NCI-H2171 treated with DMSO at 0.1 percent for 48 hours (cell line): ENCODE measurements around the gene FAM210A.

Experiments
- DNase-seq: peaks from one replicate; lab custom pipeline; 2025; lab: John Stamatoyannopoulos, UW

The FAM210A gene

DNA sequence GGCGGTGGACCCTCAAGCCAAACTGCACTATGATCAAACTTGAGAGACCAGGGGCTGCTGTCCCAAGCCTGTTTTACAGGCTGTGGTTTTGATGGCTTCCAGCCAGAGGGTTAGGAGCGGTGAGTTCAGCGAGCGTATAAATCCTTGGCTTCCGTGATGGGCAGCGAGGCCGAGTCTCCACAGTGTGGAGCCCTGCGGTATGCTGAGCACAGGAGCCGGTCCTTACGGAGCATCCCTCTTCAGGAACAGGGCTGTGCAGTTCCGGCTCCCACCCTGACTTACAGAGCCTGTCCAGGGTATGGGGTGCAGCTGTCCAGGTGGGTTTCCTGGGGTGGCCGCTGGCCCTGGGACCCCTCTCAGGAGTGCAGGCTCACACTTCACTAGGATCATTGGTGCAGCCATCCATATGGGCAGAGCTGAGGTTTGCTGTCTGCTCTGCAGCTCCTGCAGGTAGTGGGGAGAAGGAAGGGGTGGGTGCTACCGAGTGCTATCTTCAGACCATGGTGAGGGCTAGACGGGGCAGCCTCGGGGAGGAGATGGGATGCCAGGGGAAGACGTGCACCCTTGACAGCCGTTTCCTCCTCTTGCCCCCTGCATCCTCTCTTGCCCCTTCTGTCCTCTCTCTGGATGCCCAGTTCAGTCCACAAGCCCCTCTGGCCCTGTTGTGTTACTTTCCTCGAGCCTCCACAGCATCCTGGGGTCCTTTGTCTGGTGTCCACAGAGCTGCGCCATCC, 104.3 kb downstream of the FAM210A start:
- DNase-seq, result no peak

- no peak for DNase-seq
Measured at GRCh38 chr18:13621446-13621849, 104.9 kb downstream of the FAM210A start.

GRCh38 chr18:13620818-13621445, 105.4 kb downstream of the FAM210A start:
- DNase-seq, result no peak

DNA sequence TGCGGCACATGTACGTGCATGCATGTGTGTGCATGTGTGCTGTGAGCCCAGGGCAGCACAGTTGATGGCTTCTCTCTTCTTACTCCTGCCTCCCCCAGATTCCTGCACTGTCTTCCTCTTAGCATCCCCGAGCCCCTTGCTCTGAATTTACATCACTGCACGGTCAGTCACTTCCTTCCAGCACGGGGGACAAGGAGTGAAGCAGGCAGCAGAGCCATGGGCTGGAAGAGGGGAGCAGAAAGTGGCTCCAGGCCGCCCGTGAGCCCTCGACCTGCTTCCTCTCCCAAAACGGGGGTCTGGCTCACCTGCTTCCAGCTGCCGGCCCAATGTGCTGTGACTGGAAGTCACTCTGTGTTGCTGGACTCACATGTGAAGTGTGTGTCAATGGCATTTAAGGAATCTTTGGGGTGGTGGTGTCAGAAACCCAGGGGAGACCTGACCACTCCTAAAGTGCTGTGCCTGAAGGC, 106.1 kb downstream of the FAM210A start:
- no peak for DNase-seq

- no peak for DNase-seq
Measured at GRCh38 chr18:13619505-13620205, 106.7 kb downstream of the FAM210A start.

DNA sequence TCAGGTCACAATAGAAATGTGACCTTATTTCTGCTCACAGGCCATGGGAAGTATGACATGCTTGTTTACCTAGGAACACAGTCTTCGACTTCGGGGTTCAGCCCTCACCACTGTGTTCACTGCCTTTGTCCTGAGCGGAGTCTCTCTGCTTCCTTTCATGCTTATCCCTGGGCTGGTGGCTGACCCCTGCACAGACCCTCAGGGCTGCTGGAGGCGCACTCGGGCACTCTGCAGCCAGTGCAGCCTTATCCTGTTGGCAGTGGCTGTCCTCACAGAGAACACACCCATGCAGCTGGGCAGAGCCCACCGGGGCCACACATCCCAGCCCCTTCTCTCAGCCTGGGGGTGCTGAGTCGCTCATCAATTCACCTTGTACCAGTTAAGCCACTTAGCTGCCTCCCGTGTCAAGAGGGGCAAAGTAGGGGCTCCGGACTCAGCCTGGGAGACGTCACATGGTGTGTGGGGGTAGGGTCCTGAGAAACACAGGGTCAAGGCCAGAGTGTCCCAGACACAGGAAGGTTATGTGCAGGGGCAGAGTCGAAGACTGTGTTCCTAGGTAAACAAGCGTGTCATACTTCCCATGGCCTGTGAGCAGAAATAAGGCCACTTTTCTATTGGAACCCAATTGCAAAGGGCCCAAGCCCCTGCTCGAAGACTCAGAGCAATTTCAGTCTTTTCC, 107.5 kb downstream of the FAM210A start:
- no peak for DNase-seq

DNA sequence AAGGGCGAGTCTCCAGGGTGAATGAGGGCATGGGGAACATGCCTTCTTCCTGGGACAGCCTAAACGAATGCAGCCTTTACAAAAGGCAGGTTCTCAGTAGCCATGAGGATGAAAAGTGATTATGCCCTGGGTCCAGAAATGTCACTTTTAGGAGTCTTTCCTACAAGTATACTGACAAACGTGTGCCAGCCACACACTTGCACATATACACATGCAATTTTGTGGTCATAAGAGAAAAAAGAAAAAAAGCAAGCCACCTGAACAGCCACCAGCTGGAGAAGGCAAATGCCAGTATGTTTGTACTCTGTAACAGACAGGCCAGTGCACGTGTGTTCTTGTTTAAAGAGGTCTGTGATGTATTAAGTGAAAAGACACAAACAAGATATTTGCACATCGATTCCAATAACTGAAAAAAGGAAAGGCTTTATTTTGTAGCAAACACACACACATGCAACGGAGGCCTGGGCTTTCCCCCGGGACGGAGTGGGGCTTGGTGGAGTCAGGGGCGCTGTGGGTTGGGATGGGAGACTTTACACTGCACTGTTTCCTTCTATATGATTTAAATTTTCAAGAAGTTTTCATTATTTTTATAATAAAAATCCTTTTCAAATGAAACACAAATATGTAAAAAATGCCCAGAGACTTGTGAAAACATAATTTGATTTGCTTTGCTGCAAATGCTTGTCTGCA, 108.4 kb downstream of the FAM210A start:
- DNase-seq, result peak; percentile 3

GRCh38 chr18:13616525-13617035, 109.8 kb downstream of the FAM210A start:
- DNase-seq, result no peak

DNA sequence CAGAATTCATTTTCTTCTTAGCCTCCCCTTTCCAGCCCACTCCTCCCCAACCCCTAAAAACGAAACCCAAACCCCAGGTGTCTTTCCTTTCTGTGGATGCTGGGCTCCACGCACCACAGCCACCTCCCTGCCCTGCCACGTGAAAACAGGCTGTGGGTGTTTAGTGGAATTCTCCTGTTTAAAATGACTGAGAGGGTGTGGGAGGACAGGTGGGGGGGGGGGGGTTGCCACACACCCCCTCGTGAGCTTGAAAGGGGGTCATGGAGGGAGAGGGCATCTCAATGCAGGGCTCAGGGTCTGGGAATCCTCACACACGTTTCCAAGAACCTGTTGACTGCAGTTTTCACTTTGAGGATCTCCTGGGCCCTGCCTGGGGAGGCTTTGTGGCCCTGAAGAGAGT, 110.3 kb downstream of the FAM210A start:
- DNase-seq, result no peak

GRCh38 chr18:13615432-13615861, 110.9 kb downstream of the FAM210A start:
- DNase-seq, result no peak

DNA sequence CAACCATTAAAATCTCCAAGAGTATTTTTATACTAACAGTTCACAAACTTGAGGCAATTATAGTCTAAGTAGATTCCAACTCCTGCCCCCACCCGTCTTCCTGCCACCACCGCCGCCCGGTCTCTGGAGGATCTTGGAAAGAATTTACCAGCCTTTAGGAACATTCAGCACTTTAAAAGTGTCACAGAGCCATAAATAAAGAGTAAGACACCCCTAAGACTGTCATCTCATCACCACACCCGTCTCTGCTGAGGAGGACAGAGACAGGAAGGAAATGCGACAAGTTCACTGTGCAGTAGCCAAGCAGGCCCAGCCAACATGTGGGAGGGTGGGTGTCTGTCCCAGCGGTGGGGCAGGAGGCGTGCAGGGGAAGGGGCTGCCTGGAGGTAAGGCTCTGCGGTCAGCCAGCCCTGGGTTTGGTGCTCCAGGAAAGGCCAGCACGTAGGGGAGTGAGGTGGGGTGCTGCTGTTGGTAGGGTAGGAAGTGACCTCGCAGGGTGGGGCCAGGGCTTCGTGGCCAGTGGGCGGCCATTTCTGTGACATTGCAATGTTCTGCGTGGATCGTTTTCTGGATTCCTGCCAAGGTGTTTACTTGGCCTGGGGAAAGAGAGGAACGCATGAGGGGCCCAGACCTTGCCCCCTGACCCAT, 111.6 kb downstream of the FAM210A start:
- DNase-seq, result no peak

GRCh38 chr18:13613591-13614501, 112.5 kb downstream of the FAM210A start:
- DNase-seq, result no peak
